ENCODE data around the gene COPA.

Gene COPA

GRCh38 chr1:160315359-160315758 is 27.7 kb downstream of the COPA start:
- Histone ChIP-seq H3K27me3 (ENCODE audit: low read length) (no peaks in the 10 kb centered on the region), H3K9me2 (replicated peaks; ENCODE audit: insufficient read depth, low read length) (no peaks in the 10 kb centered on the region), H3K36me3 (ENCODE audit: low read length) (peaks cover 44% of the 10 kb centered on the region), H3K4me2 (ENCODE audit: low read depth, low read length, poor library complexity, severe bottlenecking) (no peak overlapping the region), H3F3A (ENCODE audit: insufficient read depth) (no peaks in the 10 kb centered on the region), H3K9ac (ENCODE audit: low read length) (no peak overlapping the region), H3K4me3 (ENCODE audit: insufficient read depth, low read length, poor library complexity, severe bottlenecking) (no peak overlapping the region), H3K79me2 (ENCODE audit: insufficient read depth, low read length) (peaks cover 12% of the 10 kb centered on the region; the same call in 1 of the 2 replicates), H2AFZ (ENCODE audit: low read depth, low read length, severe bottlenecking) (no peak overlapping the region), H3K9me3 (ENCODE audit: insufficient read depth, low read length) (no peaks in the 10 kb centered on the region), H4K20me1 (ENCODE audit: low read depth, low read length) (no peaks in the 10 kb centered on the region), H3K27ac (ENCODE audit: low read depth, low read length) (no peak overlapping the region)
- TF ChIP-seq EZH2phosphoT487 (conservative IDR thresholded peaks at IDR 0.05; ENCODE audit: low read length) (no peak), CTCF (IDR thresholded peaks at IDR 0.05; ENCODE audit: insufficient read depth, low read length, poor library complexity, severe bottlenecking) (no peak)

- Histone ChIP-seq H4K20me1 (ENCODE audit: low read depth, low read length) (no peaks in the 10 kb centered on the region), H3K79me2 (ENCODE audit: insufficient read depth, low read length) (no peaks in the 10 kb centered on the region), H3K27ac (ENCODE audit: low read depth, low read length) (no peak overlapping the region), H3K9me2 (replicated peaks; ENCODE audit: insufficient read depth, low read length) (no peaks in the 10 kb centered on the region), H3K9me3 (ENCODE audit: insufficient read depth, low read length) (no peaks in the 10 kb centered on the region), H3K9ac (ENCODE audit: low read length) (no peak overlapping the region), H3K36me3 (ENCODE audit: low read length) (peaks cover 46% of the 10 kb centered on the region; the same call in 1 of the 2 replicates), H3K4me3 (ENCODE audit: insufficient read depth, low read length, poor library complexity, severe bottlenecking) (no peak overlapping the region), H3K27me3 (ENCODE audit: low read length) (no peaks in the 10 kb centered on the region), H2AFZ (ENCODE audit: low read depth, low read length, severe bottlenecking) (no peak overlapping the region), H3K4me2 (ENCODE audit: low read depth, low read length, poor library complexity, severe bottlenecking) (no peak overlapping the region), H3F3A (ENCODE audit: insufficient read depth) (no peaks in the 10 kb centered on the region)
- TF ChIP-seq CTCF (IDR thresholded peaks at IDR 0.05; ENCODE audit: insufficient read depth, low read length, poor library complexity, severe bottlenecking) (no peak), EZH2phosphoT487 (conservative IDR thresholded peaks at IDR 0.05; ENCODE audit: low read length) (no peak)
Observed at GRCh38 chr1:160309571-160309970, 33.5 kb downstream of the COPA start.

- Histone ChIP-seq H3K9me2 (replicated peaks; ENCODE audit: insufficient read depth, low read length) (no peaks in the 10 kb centered on the region), H3K79me2 (ENCODE audit: insufficient read depth, low read length) (no peaks in the 10 kb centered on the region), H3K36me3 (ENCODE audit: low read length) (peaks cover 45% of the 10 kb centered on the region; the same call in 1 of the 2 replicates), H4K20me1 (ENCODE audit: low read depth, low read length) (no peaks in the 10 kb centered on the region), H3F3A (ENCODE audit: insufficient read depth) (no peaks in the 10 kb centered on the region), H3K4me3 (ENCODE audit: insufficient read depth, low read length, poor library complexity, severe bottlenecking) (no peak overlapping the region), H3K4me2 (ENCODE audit: low read depth, low read length, poor library complexity, severe bottlenecking) (no peak overlapping the region), H2AFZ (ENCODE audit: low read depth, low read length, severe bottlenecking) (no peak overlapping the region), H3K27me3 (ENCODE audit: low read length) (no peaks in the 10 kb centered on the region), H3K9me3 (ENCODE audit: insufficient read depth, low read length) (no peaks in the 10 kb centered on the region), H3K27ac (ENCODE audit: low read depth, low read length) (no peak overlapping the region), H3K9ac (ENCODE audit: low read length) (no peak overlapping the region)
- TF ChIP-seq CTCF (IDR thresholded peaks at IDR 0.05; ENCODE audit: insufficient read depth, low read length, poor library complexity, severe bottlenecking) (no peak), EZH2phosphoT487 (conservative IDR thresholded peaks at IDR 0.05; ENCODE audit: low read length) (no peak)
Observed at GRCh38 chr1:160309185-160309557, 33.9 kb downstream of the COPA start.
